AG10803 (cell line): Measurements from ENCODE around the gene MYL5.

Experiments
- DNase-seq: peaks from one replicate; pipeline ENCODE4 v3.0.0; 2010; ENCODE audit warnings: low read depth
- H3K4me3 ChIP-seq: 2 replicates; pipeline ENCODE4 v1.5.1; 2011; ENCODE audit warnings: mild to moderate bottlenecking, low read length, control low read depth
- CTCF ChIP-seq: conservative IDR thresholded peaks from 2 replicates; pipeline ENCODE4 v1.5.1; 2011; ENCODE audit warnings: mild to moderate bottlenecking, low read length, control low read depth, inconsistent platforms

MYL5 gene

GRCh38 chr4:646460-646859 is 27.9 kb upstream of the MYL5 start:
- no peak overlapping the region for H3K4me3 ChIP-seq
- no peak for TF ChIP-seq CTCF
- DNase-seq = no peak

DNA sequence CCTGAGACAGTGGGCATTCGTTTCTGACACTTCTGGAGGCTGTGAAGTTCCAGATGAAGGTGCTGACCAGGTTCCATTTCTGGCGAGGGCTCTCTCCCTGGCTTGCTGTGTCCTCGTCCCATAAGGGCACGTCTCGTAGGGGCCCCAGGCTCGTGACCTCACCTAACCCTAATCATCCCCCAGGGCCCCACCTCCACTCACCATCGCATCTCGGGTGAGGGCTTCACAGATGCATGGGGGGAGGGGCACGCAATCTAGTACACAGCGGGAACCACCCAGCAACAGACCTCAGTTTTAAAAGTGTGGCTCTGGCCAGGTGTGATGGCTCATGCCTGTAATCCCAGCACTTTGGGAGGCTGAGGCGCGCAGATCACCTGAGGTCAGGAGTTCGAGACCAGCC is 26.9 kb upstream of the MYL5 start:
- no peak for TF ChIP-seq CTCF
- no peak for DNase-seq
- H3K4me3 ChIP-seq = no peak overlapping the region

DNA sequence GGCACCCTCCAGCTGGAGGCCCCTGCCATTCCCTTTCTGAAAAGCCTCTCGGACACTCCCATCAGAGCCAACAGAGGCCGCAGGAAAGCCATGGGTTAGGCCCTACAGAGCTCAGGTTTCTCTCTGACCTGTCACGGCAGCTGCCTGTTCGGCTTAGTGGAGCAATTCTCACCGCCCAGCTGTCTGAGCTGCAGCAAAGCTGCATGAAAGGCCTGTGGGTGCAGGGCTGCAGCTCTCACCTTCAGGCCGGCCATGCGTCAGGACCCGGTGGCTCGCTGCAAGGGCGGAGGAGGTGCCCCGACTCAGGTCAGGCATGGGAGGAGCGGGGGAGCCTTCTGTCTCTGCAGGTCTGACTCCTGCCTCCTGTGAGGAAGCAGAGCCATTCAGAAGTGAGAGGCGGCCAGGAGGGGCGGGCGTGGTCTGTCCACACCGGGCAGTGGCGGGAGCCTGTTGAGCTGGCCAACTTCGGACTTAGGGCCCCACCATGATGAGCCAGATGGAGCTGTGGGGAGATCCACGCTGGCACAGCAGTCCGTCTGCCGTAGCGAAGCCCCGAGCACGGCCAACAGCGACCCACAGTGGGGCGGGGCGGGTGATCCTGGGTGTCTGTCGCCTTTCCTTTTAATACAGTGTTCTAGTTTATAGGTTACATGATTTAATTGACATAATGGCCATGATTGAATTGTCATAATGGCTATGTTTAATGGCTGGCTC is 25.6 kb upstream of the MYL5 start:
- DNase-seq = no peak
- TF ChIP-seq CTCF = no peak
- H3K4me3 ChIP-seq = no peak overlapping the region

DNA sequence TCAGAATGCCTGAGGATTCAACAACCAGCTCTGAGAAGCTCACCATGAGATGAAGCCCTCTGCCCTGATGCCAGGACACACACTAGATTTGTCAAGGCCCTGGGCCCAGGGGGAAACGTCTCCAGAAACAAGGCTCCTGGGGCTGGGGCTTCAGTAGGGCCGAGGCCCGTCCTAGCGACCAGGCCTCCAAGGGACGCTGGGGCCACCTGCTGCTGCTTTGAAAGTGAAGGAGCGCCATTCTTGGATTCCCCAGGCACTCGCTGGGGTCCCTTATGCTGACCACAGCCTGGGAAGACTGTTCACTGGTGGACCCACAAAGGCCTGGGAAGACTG is 25.1 kb upstream of the MYL5 start:
- DNase-seq = no peak
- TF ChIP-seq CTCF = no peak
- H3K4me3 ChIP-seq = no peak overlapping the region

GRCh38 chr4:649751-650310 is 24.5 kb upstream of the MYL5 start:
- no peak for TF ChIP-seq CTCF
- H3K4me3 ChIP-seq = no peak overlapping the region
- DNase-seq = no peak

GRCh38 chr4:650461-650860 is 23.9 kb upstream of the MYL5 start:
- TF ChIP-seq CTCF = no peak
- H3K4me3 ChIP-seq = no peak overlapping the region
- no peak for DNase-seq
